GM12892 (cell line): ENCODE results near the gene TM9SF4.
"Not testable (repeated sequence)": the region's sequence is repeated elsewhere in the genome, so short reads cannot be mapped to it uniquely, and the experiment has no call there.

Experiments used
- DNase-seq: peaks from one replicate; pipeline ENCODE4 v3.0.0; 2011; ENCODE audit not compliant: insufficient read length
- FAIRE-seq: peaks from 2 replicates; lab custom pipeline; 2011; peaks lifted over from hg19 to GRCh38; lab: Jason Lieb, UNC
- POLR2A ChIP-seq: IDR thresholded peaks from 2 replicates; pipeline ENCODE4 v1.6.1; 2011; ENCODE audit warnings: low read depth, low read length, control low read depth
- POLR2AphosphoS5 ChIP-seq: IDR thresholded peaks from 2 replicates; pipeline ENCODE4 v1.6.1; 2011; ENCODE audit warnings: low read depth, low read length, control low read depth
- TAF1 ChIP-seq: IDR thresholded peaks from 2 replicates; pipeline ENCODE4 v1.6.1; 2011; ENCODE audit warnings: low read depth, mild to moderate bottlenecking, control low read depth, low read length, borderline replicate concordance

The TM9SF4 gene

DNA sequence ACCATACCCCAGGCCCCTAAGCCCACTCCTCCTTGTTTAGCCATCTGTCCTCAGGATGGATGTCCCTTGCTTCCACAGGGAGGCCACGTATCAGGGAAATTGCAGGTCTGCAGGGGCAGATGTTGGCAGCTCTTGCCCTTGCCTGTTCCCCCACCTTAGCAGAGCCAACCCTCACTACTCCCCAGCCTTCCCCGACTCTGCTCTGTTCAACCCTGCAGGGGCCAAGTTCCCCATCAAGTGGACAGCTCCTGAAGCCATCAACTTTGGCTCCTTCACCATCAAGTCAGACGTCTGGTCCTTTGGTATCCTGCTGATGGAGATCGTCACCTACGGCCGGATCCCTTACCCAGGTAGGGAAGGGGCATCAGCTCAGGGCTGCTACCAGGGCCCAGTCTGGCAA, 10.7 kb upstream of the TM9SF4 start:
- FAIRE-seq (no peak), DNase-seq (no peak)
- no peak for TF ChIP-seq TAF1
- TF ChIP-seq POLR2AphosphoS5: no peak

DNA sequence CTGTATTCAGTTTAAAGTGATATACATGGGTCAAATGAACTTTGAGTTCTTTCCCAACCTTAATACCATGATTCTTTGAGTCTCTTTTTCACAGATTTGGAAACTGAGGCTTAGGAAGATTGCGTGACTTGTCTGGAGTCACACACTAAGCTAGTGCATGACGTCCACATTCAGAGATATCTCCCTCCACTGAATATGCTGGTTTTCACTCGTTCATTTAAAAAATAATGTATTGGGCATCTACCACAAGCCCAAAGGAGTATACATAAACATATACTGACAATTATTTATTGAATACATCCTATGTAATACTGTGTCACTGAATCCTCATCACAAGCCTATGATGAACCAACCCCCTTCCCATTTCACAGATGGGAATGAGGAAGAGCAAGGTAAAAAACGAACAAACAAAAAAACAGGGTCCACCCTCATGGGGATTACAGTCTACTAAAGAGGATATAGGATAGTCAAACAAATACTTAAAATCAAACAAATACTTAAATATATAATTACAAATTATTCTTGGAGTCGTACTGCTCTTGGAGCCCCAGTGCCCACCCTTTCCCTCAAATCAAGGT, 611 bp upstream of the TM9SF4 start:
- FAIRE-seq (no peak), DNase-seq (no peak)
- TF ChIP-seq POLR2AphosphoS5: no peak
- TF ChIP-seq TAF1: no peak
- TF ChIP-seq POLR2A: no peak

DNA sequence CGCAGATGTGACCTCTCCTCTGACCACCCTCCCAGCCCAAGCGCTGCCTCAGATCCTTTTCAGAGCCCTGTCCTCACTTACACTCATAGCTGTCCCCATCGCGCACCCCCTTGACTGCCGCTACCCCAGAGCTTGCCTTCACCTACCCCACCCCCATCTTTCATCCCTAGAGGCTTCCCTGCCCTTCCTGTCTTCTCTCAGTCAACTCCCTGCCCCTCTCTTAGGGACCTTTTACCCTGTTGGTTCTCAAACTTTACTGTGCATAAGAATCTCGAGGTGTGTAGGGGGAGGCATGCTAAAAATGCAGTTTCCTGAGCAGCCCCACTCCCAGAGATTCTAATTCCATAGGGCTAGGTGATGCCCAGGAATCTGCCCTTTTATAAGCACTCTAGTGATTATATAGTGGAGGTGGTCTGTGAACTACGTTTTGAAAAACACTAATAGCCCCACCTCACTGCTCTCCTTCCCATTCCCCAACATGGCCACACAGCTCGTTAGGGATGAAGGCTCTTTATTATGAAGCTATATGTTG, 725 bp downstream of the TM9SF4 start:
- TF ChIP-seq TAF1 (no peak), POLR2A (no peak), POLR2AphosphoS5 (no peak)
- FAIRE-seq (no peak), DNase-seq (no peak)

DNA sequence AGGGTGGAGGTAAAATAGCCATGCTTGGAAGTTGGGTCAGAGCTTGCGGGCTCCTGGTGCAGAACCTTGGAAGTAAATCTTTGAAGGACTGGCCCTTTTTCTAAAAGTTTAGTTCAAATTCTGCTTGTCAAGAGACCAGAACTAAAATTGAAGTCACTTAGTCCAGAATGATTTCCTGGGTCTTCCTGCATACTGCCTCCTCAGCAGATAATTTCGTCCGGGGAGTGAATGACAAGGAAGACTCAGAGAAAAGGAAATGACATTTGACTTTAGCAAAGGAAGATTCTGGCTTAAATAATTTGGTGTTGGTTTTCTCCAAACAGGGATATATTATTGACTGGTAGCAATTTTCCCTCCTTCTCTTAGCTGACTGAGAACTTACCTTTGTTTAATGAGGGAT, 1.2 kb downstream of the TM9SF4 start:
- DNase-seq: no peak
- no peak for TF ChIP-seq POLR2A
- no peak for FAIRE-seq

DNA sequence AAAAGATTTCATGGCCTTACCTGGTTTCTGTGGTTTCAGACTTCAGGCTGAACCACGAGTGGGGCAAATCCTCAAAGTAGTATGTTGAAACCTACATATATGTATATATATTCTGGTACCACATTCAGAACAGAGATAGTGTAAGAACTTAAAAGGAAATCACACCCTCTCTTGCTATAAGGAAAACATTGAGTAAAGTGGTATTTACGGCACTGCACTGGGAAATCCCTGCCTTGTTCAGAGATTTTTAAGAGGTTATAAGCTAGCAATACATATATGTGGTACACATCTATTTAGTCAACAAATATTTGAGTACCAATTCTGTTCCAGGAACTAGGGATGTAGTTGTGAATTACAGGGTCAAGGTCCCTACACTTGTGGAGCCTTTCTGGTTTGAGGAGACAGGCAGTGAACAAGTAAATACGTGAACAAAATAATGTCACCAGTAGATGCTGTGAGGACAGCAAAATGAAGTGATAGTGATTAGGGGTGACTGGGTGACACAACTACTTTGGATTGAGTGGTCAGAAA, 1.7 kb downstream of the TM9SF4 start:
- DNase-seq (no peak), FAIRE-seq (no peak)
- TF ChIP-seq POLR2AphosphoS5 (no peak), POLR2A (no peak), TAF1 (no peak)

DNA sequence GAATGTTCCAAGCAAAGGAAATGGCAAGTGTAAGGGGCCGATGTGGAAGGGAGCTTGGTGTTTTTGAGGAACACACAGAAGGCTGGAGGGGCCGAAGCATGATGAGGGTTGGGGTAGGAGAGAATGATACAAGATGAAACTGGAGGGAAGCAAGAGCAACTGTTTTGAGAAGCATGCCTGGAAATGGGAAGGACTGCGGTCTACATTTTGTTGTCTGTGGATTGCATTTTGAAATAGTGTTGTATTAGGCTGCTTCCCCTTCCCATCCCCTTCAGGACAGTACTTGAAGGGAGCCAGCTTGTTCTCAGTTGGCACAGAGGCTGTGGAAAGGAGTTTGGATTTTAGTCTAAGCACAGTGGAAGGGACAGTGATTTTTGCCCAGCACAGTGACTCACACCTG, 2.2 kb downstream of the TM9SF4 start:
- FAIRE-seq (no peak), DNase-seq (no peak)
- TF ChIP-seq TAF1 (no peak), POLR2A (no peak), POLR2AphosphoS5 (no peak)

DNA sequence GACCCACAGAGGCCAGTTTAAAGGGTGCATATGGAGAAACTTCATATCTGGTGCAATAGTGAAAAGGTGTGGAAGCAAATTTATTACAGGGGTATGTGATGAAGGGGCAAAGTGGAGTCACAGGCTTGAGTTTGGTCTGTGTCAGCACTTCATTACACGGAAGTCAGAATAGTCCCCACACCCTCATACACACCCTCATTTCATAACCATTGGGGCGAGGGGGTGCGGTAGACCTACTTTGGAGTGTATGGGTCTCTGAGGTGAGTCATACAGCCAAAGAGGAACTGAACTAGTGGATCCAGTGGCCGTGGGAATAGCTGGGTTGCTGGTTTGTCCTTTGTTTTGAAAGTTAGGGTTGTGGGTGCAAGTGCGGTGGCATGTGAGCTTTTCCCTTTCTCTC, 3.3 kb downstream of the TM9SF4 start:
- FAIRE-seq: no peak
- TF ChIP-seq POLR2A: no peak
- no peak for TF ChIP-seq POLR2AphosphoS5
- no peak for TF ChIP-seq TAF1

DNA sequence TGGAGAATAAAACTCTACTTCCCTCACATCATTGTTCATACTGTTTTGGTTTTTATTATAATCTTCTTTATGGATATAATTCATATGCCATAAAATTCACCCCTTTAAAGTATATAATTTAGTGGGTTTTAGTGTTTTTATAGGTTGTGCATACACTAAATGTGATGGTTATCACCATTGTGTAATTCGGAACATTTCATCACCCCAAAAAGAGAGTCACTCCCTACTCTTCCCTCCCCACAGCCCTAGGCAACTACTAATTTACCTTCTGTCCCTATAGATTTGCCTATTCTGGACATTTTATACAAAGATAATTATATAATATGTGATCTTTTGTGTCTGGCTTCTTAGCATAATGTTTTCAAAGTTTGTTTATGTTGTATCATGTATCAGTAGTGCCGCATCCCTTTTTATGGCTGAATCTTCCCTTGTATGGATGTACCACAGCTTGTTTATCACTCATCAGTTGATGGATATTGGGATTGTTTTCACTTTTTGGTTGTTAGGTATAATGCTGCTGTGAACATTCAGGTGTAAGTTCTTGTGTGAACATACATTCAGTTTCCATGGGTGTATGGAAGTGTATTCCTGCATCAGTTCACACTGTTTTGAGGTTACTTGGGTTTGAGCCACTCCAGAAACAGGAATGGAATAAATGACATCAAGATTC, 4.2 kb downstream of the TM9SF4 start:
- no peak for TF ChIP-seq TAF1
- no peak for TF ChIP-seq POLR2A
- TF ChIP-seq POLR2AphosphoS5: no peak
- DNase-seq (no peak), FAIRE-seq (no peak)

More for the DNA sequence above, 3.3 kb downstream of the TM9SF4 start:
- no peak for DNase-seq

DNA sequence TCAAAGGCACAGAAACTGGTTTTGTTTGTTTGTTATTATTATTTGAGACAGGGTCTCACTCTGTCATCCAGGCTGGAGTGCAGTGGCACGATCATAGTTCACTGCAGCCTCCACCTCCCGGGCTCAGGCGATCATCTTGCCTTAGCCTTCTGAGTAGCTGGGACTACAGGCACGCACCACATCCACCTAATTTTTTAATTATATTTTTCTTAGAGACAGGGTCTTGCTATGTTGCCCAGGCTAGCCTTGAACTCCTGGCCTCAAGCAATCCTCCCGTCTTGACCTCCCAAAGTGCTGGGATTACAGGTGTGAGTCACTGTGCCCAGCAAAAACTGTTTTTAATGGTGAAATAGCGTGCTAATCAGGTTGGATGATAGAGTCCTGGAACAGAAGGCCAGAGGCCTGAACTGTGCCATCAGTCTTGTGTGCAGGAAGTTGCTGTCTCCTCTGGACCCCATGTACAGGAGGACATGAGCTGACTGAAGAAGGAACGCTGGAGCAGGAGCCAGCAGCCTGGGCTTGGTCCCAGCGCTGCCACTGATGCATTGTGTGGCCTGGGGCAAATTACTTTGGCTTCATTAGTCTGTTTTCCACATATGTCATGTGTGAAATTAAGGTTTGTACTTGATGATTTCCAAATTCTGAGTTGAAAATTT, 4.9 kb downstream of the TM9SF4 start:
- FAIRE-seq (no peak), DNase-seq (no peak)
- no peak for TF ChIP-seq POLR2A
- TF ChIP-seq TAF1: no peak
- TF ChIP-seq POLR2AphosphoS5: no peak

DNA sequence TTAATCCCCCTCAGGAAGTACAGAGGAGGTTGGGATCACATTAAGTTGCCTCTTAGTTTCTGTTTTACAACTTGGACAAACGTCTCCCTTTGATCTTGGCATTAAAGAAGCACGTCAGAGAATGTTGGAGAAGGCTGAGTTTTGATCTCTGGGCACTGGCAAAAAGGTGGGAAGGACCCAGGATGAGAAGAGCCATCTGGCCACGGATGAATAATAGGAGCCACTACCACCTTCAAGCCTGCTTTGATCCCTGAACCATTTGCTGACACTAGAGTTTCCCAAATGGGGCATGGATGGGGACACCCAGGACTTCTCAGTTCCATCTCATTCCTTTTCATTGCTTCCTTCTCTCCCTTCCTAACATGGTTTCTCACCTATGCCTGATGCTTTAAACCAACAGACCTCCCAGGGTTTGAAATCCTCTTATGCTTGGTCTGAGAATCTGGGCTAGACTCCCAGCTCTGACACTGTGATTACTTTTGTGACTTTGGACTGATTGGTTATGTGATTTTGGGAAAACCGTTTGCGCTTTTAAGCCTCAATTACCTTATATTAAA, 5.8 kb downstream of the TM9SF4 start:
- no peak for DNase-seq
- FAIRE-seq: no peak
- TF ChIP-seq TAF1: no peak
- no peak for TF ChIP-seq POLR2A
- no peak for TF ChIP-seq POLR2AphosphoS5

DNA sequence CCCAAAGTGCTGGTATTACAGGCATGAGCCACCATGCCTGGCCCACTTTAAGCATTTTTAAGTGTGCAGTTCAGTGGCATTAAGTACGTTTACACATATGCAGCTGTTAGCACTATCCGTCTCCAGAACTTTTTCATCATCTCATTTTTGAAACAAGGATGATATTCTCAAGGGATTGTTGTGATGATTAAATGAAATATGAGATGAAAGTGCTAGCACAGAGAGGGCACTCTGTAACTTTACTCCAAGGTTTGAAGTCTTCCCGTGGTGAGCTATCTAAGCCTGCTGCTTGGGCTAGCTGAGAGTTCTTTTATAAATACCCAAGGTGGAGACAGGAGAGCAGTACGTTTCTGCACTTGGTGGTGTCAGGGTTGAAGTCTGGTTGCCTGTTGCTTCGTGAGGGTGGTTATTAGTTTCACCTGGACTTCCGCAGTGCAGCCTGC, 6.6 kb downstream of the TM9SF4 start:
- DNase-seq: no peak

DNA sequence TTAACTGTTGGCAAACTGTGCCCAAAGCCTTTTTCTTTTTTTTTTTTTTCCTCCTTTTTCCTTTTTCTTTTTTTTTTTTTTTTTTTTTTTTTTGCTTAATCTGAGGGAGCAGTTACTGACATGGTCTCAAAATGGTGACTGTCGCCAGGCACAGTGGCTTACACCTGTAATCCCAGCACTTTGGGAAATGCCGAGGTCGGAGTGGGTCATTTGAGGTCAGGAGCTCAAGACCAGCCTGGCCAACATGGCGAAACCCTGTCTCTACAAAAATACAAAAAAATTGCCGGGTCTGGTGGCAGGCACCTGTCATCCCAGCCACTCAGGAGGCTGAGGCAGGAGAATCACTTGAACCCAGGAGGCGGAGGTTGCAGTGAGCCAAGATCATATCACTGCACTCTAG, 7.3 kb downstream of the TM9SF4 start:
- not testable (repeated sequence) for FAIRE-seq, DNase-seq

More for the DNA sequence above, 6.6 kb downstream of the TM9SF4 start:
- TF ChIP-seq POLR2A: no peak
- no peak for TF ChIP-seq TAF1
- no peak for TF ChIP-seq POLR2AphosphoS5
- FAIRE-seq: no peak

DNA sequence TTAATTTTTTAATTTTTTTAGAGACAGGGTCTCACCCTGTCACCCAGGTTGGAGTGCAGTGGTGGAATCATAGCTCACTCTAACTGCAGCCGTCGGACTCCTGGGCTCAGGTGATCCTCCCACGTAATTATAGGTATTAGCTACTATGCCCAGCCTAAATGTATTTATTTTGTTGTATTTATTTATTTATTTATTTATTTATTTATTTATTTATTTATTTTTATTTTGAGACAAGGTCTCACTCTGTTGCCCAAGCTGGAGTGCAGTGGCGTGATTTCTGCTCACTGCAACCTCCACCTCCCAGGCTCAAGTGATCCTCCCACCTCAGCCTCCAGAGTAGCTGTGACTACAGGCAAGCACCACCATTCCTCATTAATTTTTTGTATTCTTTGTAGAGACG, 8.9 kb downstream of the TM9SF4 start:
- DNase-seq, FAIRE-seq: not testable (repeated sequence)
